ENCODE measurements around the gene PRKG1. TPM values are rescaled to one million over a fixed set of nuclear protein-coding genes. Genes with fewer than 3 reads are reported as not detected.

PRKG1 gene
- total RNA-seq, 1 experiment from 2014 or later, result 16.5 TPM

DNA sequence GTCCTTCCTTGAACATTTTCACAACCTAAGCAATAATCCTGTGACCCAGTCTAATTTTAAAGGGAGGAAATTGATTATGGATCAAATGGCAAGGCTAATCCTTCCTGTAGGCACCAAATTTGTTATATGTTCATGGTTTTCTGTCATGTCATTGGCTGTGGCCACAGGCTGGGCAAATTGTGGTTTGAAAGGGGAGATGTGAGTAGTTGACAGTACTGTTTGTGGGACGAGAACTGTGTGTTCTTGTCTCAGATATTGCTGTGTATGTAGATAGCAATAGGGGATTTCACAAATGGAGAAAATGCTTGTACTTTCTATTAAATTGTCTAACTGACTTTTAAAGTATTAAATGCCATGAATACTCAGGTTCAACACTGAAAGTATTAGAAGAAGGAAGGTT lies 8.1 kb upstream of the PRKG1 start (continued):
- TF ChIP-seq, protein P1, sequence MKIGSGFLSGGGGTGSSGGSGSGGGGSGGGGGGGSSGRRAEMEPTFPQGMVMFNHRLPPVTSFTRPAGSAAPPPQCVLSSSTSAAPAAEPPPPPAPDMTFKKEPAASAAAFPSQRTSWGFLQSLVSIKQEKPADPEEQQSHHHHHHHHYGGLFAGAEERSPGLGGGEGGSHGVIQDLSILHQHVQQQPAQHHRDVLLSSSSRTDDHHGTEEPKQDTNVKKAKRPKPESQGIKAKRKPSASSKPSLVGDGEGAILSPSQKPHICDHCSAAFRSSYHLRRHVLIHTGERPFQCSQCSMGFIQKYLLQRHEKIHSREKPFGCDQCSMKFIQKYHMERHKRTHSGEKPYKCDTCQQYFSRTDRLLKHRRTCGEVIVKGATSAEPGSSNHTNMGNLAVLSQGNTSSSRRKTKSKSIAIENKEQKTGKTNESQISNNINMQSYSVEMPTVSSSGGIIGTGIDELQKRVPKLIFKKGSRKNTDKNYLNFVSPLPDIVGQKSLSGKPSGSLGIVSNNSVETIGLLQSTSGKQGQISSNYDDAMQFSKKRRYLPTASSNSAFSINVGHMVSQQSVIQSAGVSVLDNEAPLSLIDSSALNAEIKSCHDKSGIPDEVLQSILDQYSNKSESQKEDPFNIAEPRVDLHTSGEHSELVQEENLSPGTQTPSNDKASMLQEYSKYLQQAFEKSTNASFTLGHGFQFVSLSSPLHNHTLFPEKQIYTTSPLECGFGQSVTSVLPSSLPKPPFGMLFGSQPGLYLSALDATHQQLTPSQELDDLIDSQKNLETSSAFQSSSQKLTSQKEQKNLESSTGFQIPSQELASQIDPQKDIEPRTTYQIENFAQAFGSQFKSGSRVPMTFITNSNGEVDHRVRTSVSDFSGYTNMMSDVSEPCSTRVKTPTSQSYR (CRISPR knock-in tag; IDR thresholded peaks at IDR 0.05), result no peak
- no peak for TF ChIP-seq OVOL2 (CRISPR knock-in tag; IDR thresholded peaks at IDR 0.05; ENCODE audit: borderline replicate concordance)
- TF ChIP-seq, protein P2, sequence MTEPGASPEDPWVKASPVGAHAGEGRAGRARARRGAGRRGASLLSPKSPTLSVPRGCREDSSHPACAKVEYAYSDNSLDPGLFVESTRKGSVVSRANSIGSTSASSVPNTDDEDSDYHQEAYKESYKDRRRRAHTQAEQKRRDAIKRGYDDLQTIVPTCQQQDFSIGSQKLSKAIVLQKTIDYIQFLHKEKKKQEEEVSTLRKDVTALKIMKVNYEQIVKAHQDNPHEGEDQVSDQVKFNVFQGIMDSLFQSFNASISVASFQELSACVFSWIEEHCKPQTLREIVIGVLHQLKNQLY (CRISPR knock-in tag; IDR thresholded peaks at IDR 0.05), result no peak

DNA sequence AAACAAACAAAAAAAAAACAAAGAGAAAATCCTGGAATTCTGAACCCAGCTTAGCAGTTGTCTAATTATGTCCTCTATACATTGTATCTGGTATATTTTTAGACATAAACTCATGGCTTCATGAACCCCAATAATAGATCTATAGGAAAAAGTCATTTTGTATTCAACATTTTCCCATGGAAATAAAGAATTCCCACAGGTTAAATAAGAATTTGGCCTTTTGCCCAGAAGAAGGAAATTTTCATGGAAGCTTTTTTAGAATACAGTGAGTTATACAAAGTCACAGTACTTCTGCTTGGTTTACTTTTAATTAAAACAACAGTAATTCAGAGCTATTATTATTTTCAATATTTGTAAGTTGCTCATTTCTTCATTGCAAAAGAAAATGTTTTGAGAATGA lies 2.1 kb upstream of the PRKG1 start:
- DNase-seq (ENCODE audit: low spot score) (no peak), ATAC-seq (no peak)
- Mint-ChIP-seq H3K4me1 (peaks cover 28% of the 10 kb centered on the region), H3K27me3 (ENCODE audit: low read depth) (peaks cover 17% of the 10 kb centered on the region), H3K4me3 (no peak overlapping the region), H3K9me3 (no peaks in the 10 kb centered on the region), H3K36me3 (no peaks in the 10 kb centered on the region), H3K27ac (no peak overlapping the region)
- TF ChIP-seq NFATC4 (CRISPR knock-in tag; IDR thresholded peaks at IDR 0.05) (no peak), TEAD4 (CRISPR knock-in tag; IDR thresholded peaks at IDR 0.05) (no peak), NR3C1 (CRISPR knock-in tag; conservative IDR thresholded peaks at IDR 0.05; ENCODE audit: low read depth) (no peak), SP1 (CRISPR knock-in tag; conservative IDR thresholded peaks at IDR 0.05) (no peak), ZNF232 (CRISPR knock-in tag; IDR thresholded peaks at IDR 0.05) (no peak), GRHL2 (CRISPR knock-in tag; IDR thresholded peaks at IDR 0.05; ENCODE audit: insufficient replicate concordance, severe bottlenecking) (no peak), ETV6 (CRISPR knock-in tag; IDR thresholded peaks at IDR 0.05) (no peak), NFYB (CRISPR knock-in tag; conservative IDR thresholded peaks at IDR 0.05; ENCODE audit: low read depth) (no peak), FOXP1 (CRISPR knock-in tag; IDR thresholded peaks at IDR 0.05; ENCODE audit: borderline replicate concordance) (no peak), JAZF1 (CRISPR knock-in tag; IDR thresholded peaks at IDR 0.05) (no peak), ZNF671 (CRISPR knock-in tag; IDR thresholded peaks at IDR 0.05) (no peak), ZBTB21 (CRISPR knock-in tag; IDR thresholded peaks at IDR 0.05; ENCODE audit: borderline replicate concordance) (no peak), OVOL2 (CRISPR knock-in tag; IDR thresholded peaks at IDR 0.05; ENCODE audit: borderline replicate concordance) (no peak)
- TF ChIP-seq, protein P3, sequence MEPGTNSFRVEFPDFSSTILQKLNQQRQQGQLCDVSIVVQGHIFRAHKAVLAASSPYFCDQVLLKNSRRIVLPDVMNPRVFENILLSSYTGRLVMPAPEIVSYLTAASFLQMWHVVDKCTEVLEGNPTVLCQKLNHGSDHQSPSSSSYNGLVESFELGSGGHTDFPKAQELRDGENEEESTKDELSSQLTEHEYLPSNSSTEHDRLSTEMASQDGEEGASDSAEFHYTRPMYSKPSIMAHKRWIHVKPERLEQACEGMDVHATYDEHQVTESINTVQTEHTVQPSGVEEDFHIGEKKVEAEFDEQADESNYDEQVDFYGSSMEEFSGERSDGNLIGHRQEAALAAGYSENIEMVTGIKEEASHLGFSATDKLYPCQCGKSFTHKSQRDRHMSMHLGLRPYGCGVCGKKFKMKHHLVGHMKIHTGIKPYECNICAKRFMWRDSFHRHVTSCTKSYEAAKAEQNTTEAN (CRISPR knock-in tag; IDR thresholded peaks at IDR 0.05), result no peak
- TF ChIP-seq, protein P4, sequence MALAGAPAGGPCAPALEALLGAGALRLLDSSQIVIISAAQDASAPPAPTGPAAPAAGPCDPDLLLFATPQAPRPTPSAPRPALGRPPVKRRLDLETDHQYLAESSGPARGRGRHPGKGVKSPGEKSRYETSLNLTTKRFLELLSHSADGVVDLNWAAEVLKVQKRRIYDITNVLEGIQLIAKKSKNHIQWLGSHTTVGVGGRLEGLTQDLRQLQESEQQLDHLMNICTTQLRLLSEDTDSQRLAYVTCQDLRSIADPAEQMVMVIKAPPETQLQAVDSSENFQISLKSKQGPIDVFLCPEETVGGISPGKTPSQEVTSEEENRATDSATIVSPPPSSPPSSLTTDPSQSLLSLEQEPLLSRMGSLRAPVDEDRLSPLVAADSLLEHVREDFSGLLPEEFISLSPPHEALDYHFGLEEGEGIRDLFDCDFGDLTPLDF (CRISPR knock-in tag; IDR thresholded peaks at IDR 0.05), result no peak
- TF ChIP-seq, protein P5, sequence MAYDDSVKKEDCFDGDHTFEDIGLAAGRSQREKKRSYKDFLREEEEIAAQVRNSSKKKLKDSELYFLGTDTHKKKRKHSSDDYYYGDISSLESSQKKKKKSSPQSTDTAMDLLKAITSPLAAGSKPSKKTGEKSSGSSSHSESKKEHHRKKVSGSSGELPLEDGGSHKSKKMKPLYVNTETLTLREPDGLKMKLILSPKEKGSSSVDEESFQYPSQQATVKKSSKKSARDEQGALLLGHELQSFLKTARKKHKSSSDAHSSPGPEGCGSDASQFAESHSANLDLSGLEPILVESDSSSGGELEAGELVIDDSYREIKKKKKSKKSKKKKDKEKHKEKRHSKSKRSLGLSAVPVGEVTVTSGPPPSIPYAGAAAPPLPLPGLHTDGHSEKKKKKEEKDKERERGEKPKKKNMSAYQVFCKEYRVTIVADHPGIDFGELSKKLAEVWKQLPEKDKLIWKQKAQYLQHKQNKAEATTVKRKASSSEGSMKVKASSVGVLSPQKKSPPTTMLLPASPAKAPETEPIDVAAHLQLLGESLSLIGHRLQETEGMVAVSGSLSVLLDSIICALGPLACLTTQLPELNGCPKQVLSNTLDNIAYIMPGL (CRISPR knock-in tag; IDR thresholded peaks at IDR 0.05), result no peak
- TF ChIP-seq, protein P6, sequence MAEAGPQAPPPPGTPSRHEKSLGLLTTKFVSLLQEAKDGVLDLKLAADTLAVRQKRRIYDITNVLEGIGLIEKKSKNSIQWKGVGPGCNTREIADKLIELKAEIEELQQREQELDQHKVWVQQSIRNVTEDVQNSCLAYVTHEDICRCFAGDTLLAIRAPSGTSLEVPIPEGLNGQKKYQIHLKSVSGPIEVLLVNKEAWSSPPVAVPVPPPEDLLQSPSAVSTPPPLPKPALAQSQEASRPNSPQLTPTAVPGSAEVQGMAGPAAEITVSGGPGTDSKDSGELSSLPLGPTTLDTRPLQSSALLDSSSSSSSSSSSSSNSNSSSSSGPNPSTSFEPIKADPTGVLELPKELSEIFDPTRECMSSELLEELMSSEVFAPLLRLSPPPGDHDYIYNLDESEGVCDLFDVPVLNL (CRISPR knock-in tag; IDR thresholded peaks at IDR 0.05; ENCODE audit: borderline replicate concordance, low read depth), result no peak
- TF ChIP-seq, protein P7, sequence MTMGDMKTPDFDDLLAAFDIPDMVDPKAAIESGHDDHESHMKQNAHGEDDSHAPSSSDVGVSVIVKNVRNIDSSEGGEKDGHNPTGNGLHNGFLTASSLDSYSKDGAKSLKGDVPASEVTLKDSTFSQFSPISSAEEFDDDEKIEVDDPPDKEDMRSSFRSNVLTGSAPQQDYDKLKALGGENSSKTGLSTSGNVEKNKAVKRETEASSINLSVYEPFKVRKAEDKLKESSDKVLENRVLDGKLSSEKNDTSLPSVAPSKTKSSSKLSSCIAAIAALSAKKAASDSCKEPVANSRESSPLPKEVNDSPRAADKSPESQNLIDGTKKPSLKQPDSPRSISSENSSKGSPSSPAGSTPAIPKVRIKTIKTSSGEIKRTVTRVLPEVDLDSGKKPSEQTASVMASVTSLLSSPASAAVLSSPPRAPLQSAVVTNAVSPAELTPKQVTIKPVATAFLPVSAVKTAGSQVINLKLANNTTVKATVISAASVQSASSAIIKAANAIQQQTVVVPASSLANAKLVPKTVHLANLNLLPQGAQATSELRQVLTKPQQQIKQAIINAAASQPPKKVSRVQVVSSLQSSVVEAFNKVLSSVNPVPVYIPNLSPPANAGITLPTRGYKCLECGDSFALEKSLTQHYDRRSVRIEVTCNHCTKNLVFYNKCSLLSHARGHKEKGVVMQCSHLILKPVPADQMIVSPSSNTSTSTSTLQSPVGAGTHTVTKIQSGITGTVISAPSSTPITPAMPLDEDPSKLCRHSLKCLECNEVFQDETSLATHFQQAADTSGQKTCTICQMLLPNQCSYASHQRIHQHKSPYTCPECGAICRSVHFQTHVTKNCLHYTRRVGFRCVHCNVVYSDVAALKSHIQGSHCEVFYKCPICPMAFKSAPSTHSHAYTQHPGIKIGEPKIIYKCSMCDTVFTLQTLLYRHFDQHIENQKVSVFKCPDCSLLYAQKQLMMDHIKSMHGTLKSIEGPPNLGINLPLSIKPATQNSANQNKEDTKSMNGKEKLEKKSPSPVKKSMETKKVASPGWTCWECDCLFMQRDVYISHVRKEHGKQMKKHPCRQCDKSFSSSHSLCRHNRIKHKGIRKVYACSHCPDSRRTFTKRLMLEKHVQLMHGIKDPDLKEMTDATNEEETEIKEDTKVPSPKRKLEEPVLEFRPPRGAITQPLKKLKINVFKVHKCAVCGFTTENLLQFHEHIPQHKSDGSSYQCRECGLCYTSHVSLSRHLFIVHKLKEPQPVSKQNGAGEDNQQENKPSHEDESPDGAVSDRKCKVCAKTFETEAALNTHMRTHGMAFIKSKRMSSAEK (CRISPR knock-in tag; IDR thresholded peaks at IDR 0.05; ENCODE audit: borderline replicate concordance), result no peak
- POLR2A ChIA-PET, result no interaction called here
- CTCF ChIA-PET, result no interaction called here

All from WTC11 (cell line).